ENCODE measurements around the gene THEM4. TPM values are rescaled to one million over a fixed set of nuclear protein-coding genes. Genes with fewer than 3 reads are reported as not detected.

THEM4 gene
- total and polyA plus RNA-seq, 2 experiments from 2014 or later, result 13.4 to 20.4 TPM

- TF ChIP-seq STAT1 (IDR thresholded peaks at IDR 0.05; ENCODE audit: unreplicated experiment) (no peak), POLR2AphosphoS5 (IDR thresholded peaks at IDR 0.05; ENCODE audit: low read depth) (no peak), ZNF114 (CRISPR knock-in tag; IDR thresholded peaks at IDR 0.05) (no peak), NANOG (IDR thresholded peaks at IDR 0.05; ENCODE audit: borderline replicate concordance) (no peak), ZNF462 (CRISPR knock-in tag; IDR thresholded peaks at IDR 0.05) (no peak), EZH2 (IDR thresholded peaks at IDR 0.05; ENCODE audit: low read depth, unreplicated experiment) (no peak), ZNF331 (CRISPR knock-in tag; IDR thresholded peaks at IDR 0.05; ENCODE audit: low read depth) (no peak), JUNB (IDR thresholded peaks at IDR 0.05; ENCODE audit: unreplicated experiment) (no peak), REST (IDR thresholded peaks at IDR 0.05; ENCODE audit: unreplicated experiment) (no peak), ETS1 (IDR thresholded peaks at IDR 0.05) (no peak), EZH2phosphoT487 (IDR thresholded peaks at IDR 0.05; ENCODE audit: unreplicated experiment) (no peak), CREB1 (CRISPR knock-in tag; IDR thresholded peaks at IDR 0.05; ENCODE audit: low read depth) (no peak)
- TF ChIP-seq, protein P1, sequence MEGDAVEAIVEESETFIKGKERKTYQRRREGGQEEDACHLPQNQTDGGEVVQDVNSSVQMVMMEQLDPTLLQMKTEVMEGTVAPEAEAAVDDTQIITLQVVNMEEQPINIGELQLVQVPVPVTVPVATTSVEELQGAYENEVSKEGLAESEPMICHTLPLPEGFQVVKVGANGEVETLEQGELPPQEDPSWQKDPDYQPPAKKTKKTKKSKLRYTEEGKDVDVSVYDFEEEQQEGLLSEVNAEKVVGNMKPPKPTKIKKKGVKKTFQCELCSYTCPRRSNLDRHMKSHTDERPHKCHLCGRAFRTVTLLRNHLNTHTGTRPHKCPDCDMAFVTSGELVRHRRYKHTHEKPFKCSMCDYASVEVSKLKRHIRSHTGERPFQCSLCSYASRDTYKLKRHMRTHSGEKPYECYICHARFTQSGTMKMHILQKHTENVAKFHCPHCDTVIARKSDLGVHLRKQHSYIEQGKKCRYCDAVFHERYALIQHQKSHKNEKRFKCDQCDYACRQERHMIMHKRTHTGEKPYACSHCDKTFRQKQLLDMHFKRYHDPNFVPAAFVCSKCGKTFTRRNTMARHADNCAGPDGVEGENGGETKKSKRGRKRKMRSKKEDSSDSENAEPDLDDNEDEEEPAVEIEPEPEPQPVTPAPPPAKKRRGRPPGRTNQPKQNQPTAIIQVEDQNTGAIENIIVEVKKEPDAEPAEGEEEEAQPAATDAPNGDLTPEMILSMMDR (conservative IDR thresholded peaks at IDR 0.05; ENCODE audit: low read depth in 2 of 2), result no peak
- peaks cover 84% of the 10 kb centered on the region for H3K36me3 Mint-ChIP-seq (ENCODE audit: low read depth)
- no peak overlapping the region for H3K4me3 Mint-ChIP-seq
- H3K9me2 ChIP-seq (ENCODE audit: insufficient read depth), result no peaks in the 10 kb centered on the region
- H3K27me3 ChIP-seq (ENCODE audit: insufficient read depth), result no peaks in the 10 kb centered on the region
- no peak overlapping the region for H3K4me2 ChIP-seq
- H2AFZ ChIP-seq, result no peak overlapping the region
- peaks cover 61% of the 10 kb centered on the region for H3K79me2 ChIP-seq (replicated peaks; ENCODE audit: insufficient read depth)
- no peaks in the 10 kb centered on the region for H3K4me1 Mint-ChIP-seq
- no peaks in the 10 kb centered on the region; the same call in 1 of the 2 replicates for H4K20me1 ChIP-seq (replicated peaks; ENCODE audit: insufficient read depth)
- H3K27ac ChIP-seq (ENCODE audit: low read depth), result no peak overlapping the region
- peaks cover 22% of the 10 kb centered on the region for H3K36me3 ChIP-seq (ENCODE audit: insufficient read depth)
- DNase-seq (ENCODE audit: low spot score) (no peak), ATAC-seq (no peak)
- no peaks in the 10 kb centered on the region for H3F3A ChIP-seq (replicated peaks; ENCODE audit: low read depth)
- H3K9me3 Mint-ChIP-seq, result peaks cover 77% of the 10 kb centered on the region
- H3K27me3 Mint-ChIP-seq (ENCODE audit: insufficient read depth, low read depth, poor library complexity), result peaks cover 12% of the 10 kb centered on the region
- no peaks in the 10 kb centered on the region for H3K4me1 ChIP-seq (ENCODE audit: insufficient read depth)
- no peak overlapping the region for H3K4me3 ChIP-seq
- H3K27ac Mint-ChIP-seq, result no peak overlapping the region
These were observed 6.5 kb downstream of the THEM4 start for GRCh38 chr1:151902858-151903257.
